HG02884 (cell line): Measurements from ENCODE around the gene PLEKHG4B.

Experiments used
- ATAC-seq: cut with Tn5 transposase; IDR thresholded peaks from one replicate; pipeline ENCODE4 v1.9.1; 2021; ENCODE audit warnings: mild to moderate bottlenecking, moderate library complexity; ENCODE audit not compliant: unreplicated experiment

The PLEKHG4B gene

GRCh38 chr5:128446-128845, 36.5 kb downstream of the PLEKHG4B start:
- no peak for ATAC-seq

DNA sequence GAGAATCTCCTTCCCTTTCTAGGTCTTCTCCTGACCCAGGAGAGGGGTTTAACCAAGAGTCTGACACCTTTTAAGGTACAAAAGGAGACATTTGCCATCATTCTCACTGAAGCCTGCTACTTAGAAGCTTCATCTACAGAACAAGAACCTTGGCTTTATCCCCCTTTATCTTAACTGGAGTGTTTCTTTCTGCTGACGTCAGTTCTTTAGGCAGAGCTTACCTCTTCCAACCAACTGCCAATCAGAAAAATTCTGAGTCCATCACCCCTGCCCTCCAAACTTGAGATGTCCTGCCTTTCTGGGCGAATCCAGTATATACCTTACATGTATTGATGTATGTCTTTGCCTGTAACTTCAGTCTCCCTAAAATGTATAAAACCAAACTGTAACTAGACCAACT, 37.2 kb downstream of the PLEKHG4B start:
- ATAC-seq = no peak

DNA sequence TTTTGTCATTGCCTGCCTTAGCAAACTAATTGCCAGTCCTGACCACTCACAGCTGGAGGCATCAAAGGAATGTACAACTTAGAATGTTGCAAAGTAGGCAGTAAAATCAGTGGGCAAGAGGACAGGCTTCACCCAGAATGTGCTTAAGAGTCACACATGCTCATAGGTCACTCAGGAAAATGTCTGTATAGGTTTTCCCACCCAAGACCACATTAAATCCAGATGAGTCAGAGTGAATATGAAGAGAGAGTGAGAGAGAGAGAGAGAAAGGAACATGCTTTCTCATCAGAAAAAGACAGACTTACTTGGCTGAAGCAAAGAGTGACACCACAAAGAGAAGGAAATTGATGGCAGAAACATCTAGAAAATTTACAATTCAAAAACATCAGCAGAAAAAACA, 37.9 kb downstream of the PLEKHG4B start:
- no peak for ATAC-seq

DNA sequence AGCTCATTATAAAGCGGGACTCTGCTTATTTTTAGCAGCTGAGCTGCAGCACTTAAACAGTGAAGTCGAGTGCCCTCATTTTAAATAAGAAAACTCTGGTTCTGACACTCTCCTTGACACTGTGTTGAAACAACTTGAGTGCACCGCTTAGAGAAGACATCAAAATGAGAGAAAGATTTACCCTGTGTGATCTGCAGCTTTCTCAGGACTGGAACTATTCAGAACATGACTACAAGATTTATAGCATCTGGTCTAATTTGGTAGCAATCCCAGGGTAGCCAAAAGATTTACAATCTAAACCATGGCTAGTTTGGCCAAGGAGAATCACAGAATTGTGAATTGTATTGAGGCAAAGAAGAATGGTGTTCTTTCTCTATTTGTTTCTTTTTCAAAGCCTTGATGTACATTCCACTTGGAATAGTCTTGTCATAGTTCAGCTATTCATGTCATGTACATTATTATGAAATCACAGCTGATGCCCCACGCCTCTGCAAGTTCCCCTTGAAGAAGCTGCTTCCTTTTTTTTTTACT, 38.7 kb downstream of the PLEKHG4B start:
- no peak for ATAC-seq

GRCh38 chr5:136901-137300, 44.9 kb downstream of the PLEKHG4B start:
- ATAC-seq = no peak

DNA sequence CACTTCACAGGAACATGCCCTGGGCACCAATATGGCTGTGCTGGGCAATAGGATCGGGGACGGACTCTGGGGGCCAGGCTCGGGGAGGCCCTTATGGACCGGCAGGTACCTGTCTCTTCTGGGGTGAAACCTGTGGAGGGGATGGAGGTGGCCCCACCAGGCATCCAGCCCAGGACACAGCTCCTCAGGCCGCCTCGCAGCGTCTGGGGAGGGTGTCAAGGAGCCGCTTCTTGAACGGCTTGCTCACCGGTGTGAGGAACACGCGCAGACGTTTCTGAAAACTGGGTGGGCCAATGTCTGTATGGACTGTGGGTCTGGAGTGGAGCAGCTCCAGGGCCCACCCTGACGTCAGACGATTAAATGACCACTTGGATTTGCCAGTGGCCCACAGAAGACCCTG, 45.8 kb downstream of the PLEKHG4B start:
- no peak for ATAC-seq

DNA sequence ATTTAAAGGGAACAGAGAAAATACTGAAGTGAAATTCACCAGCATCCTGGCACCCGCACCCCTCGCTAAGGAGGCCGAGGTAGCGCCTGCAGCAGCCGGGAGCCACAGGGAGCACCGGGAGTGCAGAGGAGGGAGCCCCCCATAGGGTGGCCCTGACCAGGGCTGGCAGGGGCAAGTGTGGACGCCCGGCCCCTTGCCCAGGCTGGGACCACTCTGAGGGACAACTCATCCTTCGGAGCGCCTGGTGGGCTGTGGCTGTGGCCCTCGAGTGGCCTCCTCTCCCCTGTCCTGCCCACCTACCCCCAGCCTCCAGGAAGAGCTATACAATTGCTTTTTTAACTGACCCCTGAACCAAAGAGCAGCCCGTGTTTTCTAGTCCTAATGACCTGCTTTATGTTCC, 47.0 kb downstream of the PLEKHG4B start:
- no peak for ATAC-seq

- ATAC-seq = no peak
Observed at GRCh38 chr5:139579-140442, 47.8 kb downstream of the PLEKHG4B start.

DNA sequence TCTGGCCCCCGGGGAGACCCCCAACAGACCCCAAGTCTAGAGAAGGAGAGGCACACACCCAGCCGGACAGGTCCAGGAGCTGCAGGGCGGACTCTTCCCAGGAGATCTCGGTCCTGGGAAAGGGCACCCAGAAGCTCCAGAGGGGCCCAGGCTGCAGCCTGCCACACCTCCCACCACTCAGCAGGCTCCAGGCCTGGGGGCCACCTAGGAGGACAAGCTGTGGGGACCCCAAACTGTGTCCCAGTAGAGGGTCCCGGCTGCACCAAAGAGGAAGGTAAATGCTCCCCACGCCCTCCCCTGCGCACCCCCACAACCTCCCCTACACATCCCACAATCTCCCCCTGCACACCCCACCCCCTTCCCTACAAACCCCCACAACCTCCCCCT, 48.5 kb downstream of the PLEKHG4B start:
- ATAC-seq = no peak

DNA sequence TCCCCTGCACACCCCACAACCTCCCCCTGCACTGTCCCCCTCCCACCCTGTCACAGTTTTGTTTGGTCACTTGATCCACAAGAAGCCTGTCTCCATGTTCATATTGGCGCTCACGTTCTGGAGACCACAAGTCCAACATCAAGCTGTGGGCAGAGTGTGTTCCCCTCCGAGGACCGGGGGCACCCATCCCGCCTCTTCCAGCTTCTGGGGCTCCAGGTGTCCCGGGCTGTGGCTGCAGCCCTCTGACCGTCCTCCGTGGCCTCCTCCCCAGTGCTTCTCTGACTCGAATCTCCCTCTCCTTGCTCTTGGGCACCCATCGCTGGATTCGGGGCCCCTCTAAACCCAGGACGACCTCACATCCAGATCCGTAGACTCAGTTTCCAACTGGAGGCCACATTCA, 49.2 kb downstream of the PLEKHG4B start:
- no peak for ATAC-seq

DNA sequence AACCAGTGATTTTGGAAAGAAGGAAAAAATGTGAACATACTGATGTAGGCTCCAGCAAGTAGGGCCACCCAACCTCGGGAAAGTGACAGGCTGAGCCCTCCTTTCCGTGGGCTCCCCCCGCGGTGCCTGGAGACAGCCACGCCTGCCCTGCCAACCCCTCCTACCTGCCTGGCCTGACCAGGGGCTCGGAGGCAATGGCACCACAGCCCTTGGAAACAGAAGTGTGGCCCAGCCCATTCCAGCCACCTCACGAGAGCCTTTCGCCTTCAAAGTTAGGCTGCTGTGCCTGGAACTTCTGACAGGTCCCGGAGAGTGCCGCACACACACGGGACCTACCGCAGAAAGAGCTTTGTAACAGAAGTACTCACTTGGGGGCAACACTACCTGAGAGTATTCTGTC, 49.8 kb downstream of the PLEKHG4B start:
- ATAC-seq = no peak

DNA sequence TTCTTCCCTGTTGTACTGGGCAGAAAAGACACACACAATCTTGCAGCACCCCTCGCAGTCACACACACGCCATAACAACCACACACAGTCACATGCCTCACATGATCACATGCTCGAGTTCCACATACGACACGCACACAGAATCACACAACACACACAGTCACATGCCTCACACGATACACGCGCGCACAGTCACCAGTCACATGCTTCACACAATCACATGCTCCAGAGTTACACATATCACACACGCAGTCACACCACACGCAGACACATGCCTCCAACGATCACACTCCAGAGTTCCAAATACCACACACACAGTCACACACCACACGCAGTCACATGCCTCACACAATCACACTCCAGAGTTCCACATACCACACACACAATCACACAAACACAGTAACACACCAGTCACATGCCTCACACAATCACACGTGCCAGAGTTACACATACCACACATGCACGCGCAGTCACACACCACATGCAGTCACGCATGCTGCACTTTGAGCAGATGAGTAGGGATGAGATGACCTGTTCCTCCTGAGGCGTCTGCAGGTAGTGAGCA, 50.4 kb downstream of the PLEKHG4B start:
- no peak for ATAC-seq

DNA sequence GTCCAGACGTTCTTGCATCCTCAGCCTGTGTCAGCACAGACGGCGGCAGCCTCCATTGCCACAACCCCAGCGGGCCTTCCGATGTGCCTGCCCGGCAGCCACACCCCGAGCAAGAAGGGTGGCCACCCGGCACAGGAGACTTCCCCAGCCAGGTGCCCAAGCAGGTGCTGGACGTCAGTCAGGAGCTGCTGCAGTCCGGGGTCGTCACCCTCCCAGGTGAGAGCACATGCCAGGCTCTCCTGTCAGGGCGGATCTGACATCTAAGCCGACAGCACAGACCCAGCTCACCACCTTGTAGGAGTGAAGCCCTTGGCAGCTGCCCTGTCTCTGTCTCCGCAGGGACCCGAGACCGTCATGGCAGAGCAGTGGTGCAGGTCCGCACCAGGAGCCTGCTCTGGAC, 51.1 kb downstream of the PLEKHG4B start:
- ATAC-seq = no peak

GRCh38 chr5:144941-145340, 53.0 kb downstream of the PLEKHG4B start:
- ATAC-seq = no peak

- ATAC-seq = no peak
Observed at GRCh38 chr5:145585-146323, 53.8 kb downstream of the PLEKHG4B start.

- ATAC-seq = no peak
Observed at GRCh38 chr5:147751-148150, 55.8 kb downstream of the PLEKHG4B start.

- no peak for ATAC-seq
Observed at GRCh38 chr5:149745-150485, 57.9 kb downstream of the PLEKHG4B start.

- no peak for ATAC-seq
Observed at GRCh38 chr5:150746-151145, 58.8 kb downstream of the PLEKHG4B start.

GRCh38 chr5:152077-152476, 60.1 kb downstream of the PLEKHG4B start:
- no peak for ATAC-seq

DNA sequence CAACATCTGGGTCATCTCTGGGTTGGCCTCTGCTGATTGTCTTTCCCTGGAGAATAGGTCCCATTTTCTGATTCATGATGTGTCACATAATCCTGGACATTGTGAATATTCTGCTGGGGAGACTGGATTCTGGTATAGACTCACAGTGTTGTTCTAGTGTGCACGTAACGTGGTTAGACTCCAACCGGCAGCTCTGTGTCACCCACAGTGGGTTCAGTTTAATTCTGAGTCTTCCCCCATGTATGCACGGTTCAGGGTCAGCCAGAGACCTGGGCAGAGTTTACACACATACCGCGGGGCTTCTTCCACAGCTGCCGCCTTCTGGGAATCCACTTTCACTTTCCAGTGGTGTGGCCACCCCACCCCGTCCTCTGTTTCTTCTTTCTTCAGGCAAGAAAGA, 61.3 kb downstream of the PLEKHG4B start:
- no peak for ATAC-seq

DNA sequence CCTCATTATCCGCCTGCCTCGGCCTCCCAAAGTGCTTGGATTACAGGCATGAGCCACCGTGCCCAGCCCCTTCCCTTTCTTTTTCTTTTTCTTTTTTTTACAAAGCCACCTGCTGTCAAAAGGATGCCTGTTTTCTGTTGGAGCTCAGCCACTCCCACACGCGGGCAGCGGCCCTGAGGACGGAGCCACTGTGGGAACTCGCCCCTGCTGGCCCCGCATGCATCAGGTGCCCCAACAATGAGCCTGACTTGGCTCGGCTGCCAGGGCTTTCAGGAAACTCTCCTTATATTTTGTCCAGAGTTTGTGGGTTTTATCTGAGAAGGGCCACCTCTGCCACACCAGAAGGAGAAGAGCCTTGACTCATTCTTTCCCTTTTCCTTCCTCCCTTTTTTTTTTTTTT, 62.3 kb downstream of the PLEKHG4B start:
- ATAC-seq = no peak
